K562 (cell line): ENCODE data around the gene HEPHL1. TPM values are rescaled to one million over a fixed set of nuclear protein-coding genes. Genes with fewer than 3 reads are reported as not detected.

ENCODE experiments used
- DLX4 ChIP-seq: fragments of 250-450 bp; sonication (Bioruptor Pico); IDR thresholded peaks from 2 replicates; pipeline ENCODE4 v1.6.1; 2021; ENCODE audit warnings: mild to moderate bottlenecking
- ZBTB40 ChIP-seq, 2 experiments: fragments of 450-650 bp in 1 of 2; sonication (generic) in 1 of 2; formaldehyde crosslinking in 1 of 2; IDR thresholded peaks; 2 replicates each; pipeline versions ENCODE4 v1.7.1 to v1.9.0; 2016 to 2022; ENCODE audit warnings: inconsistent platforms in 1 of 2, mild to moderate bottlenecking in 1 of 2, missing genetic modification reagents in 1 of 2
- ZMIZ1 ChIP-seq, 2 experiments: fragments of 150-350 bp in 1 of 2; IDR thresholded peaks; 2 replicates each; pipeline ENCODE4 v1.6.1; 2012 to 2016; ENCODE audit warnings: low read depth in 2 of 2, low read length in 2 of 2, mild to moderate bottlenecking in 1 of 2, moderate library complexity in 1 of 2
- polyA plus RNA-seq, 8 experiments: library from polyadenylated mRNA; depleted of rRNA in 4 of 8; stranded (reverse) in 5 of 8; unstranded in 3 of 8; fragments of >200 nt; fragmentation: Nextera tagmentation in 2 of 8; fragmentation: Illumina TruSeq in 1 of 8; extraction: Ambion mirVana in 2 of 8; extraction: Trizol in 1 of 8; gene quantifications; 2 replicates each; pipeline versions ENCODE4 v1.2.1 to v1.2.3, GENCODE V29; 2011 to 2014; ENCODE audit warnings: inconsistent platforms in 1 of 8, missing spikeins in 1 of 8
- total RNA-seq, 7 experiments: library from RNA; depleted of rRNA in 6 of 7; stranded (reverse); fragments of >200 nt in 6 of 7; fragmentation: Illumina TruSeq in 2 of 7; extraction: Trizol in 2 of 7; gene quantifications; 2 replicates each; pipeline versions ENCODE4 v1.2.1 to v1.2.3, GENCODE V29; 2011 to 2021; ENCODE audit warnings: low replicate concordance in 1 of 7

HEPHL1 gene
- total and polyA plus RNA-seq, 9 of the 15 experiments (the other 6 are each of a cell fraction or from before 2014, with no cell fraction given), result 0.01 TPM; not detected in 8

GRCh38 chr11:94132152-94132558 lies 111.0 kb downstream of the HEPHL1 start (continued):
- TF ChIP-seq ZBTB40 (IDR thresholded peaks at IDR 0.05) (no peak), ZBTB40 (CRISPR knock-in tag; IDR thresholded peaks at IDR 0.05) (no peak), ZMIZ1 (IDR thresholded peaks at IDR 0.05; ENCODE audit: low read depth in 2 of 2, low read length in 2 of 2) (no peak), DLX4 (no peak)
